Activated CD8-positive, alpha-beta T cell treated with anti-CD3 and anti-CD28 coated beads for 36 hours (primary cell): ENCODE data around the gene RNU11. TPM values are rescaled to one million over a fixed set of nuclear protein-coding genes. Genes with fewer than 3 reads are reported as not detected.
"Not testable (repeated sequence)": the region's sequence is repeated elsewhere in the genome, so short reads cannot be mapped to it uniquely, and the experiment has no call there.

Experiments
- ATAC-seq: fragments of 200-7000 bp; cut with Tn5 transposase; one replicate; pipeline ENCODE4 v1.10.0; 2021; ENCODE audit warnings: mild to moderate bottlenecking, moderate library complexity
- CTCF ChIA-PET: fragments of 350-600 bp; sonication (Branson Sonifier 250); formaldehyde crosslinking; loops from one replicate; lab custom pipeline; 2021; ENCODE audit warnings: antibody characterized with exemption; lab: Charles Lee
- POLR2A ChIA-PET: fragments of 350-600 bp; sonication (Branson Sonifier 250); formaldehyde crosslinking; loops from one replicate; lab custom pipeline; 2021; ENCODE audit warnings: antibody characterized with exemption; lab: Charles Lee
- DNase-seq: peaks from one replicate; pipeline ENCODE4 v3.0.0-alpha.2; 2020
- H3K27ac Mint-ChIP-seq: one replicate; pipeline ENCODE4 v1.8.0; 2021; ENCODE audit warnings: mild to moderate bottlenecking, mixed read lengths
- H3K27me3 Mint-ChIP-seq: one replicate; pipeline ENCODE4 v1.8.0; 2021; ENCODE audit warnings: mixed read lengths
- H3K36me3 Mint-ChIP-seq: one replicate; pipeline ENCODE4 v1.8.0; 2021; ENCODE audit warnings: low read depth, mixed read lengths
- H3K4me1 Mint-ChIP-seq: one replicate; pipeline ENCODE4 v1.8.0; 2021; ENCODE audit warnings: low read depth, mixed read lengths
- H3K4me3 Mint-ChIP-seq: one replicate; pipeline ENCODE4 v1.8.0; 2021; ENCODE audit warnings: mild to moderate bottlenecking, moderate library complexity, mixed read lengths
- H3K9me3 Mint-ChIP-seq: one replicate; pipeline ENCODE4 v1.8.0; 2021; ENCODE audit warnings: mixed read lengths
- CTCF ChIP-seq: fragments of 200-600 bp; IDR thresholded peaks from one replicate; pipeline ENCODE4 v1.8.0; 2022; ENCODE audit warnings: antibody characterized with exemption, mild to moderate bottlenecking
- intact Hi-C: fragments of 100-400 bp; cut with micrococcal nuclease; formaldehyde crosslinking; loops from one replicate; pipeline ENCODE4 v1.10.0; 2022
- total RNA-seq, 2 experiments: library from RNA; stranded (reverse); gene quantifications; one replicate each; pipeline ENCODE4 v1.2.3, GENCODE V29; 2021

The RNU11 gene
- total RNA-seq, 2 experiments from 2014 or later: not detected

- Mint-ChIP-seq H3K27ac (no peak overlapping the region), H3K4me3 (no peak overlapping the region), H3K9me3 (no peaks in the 10 kb centered on the region), H3K27me3 (no peaks in the 10 kb centered on the region), H3K36me3 (peaks cover 16% of the 10 kb centered on the region), H3K4me1 (peaks cover 42% of the 10 kb centered on the region)
- POLR2A ChIA-PET: interaction anchor here (0.6 to 13.2 kb wide), 6 partner anchors 22 to 137 kb away, joined by 3 to 189 read pairs (median 66); partner anchors contain the start of genes GMEB1, RCC1 and YTHDF2
- no peak for TF ChIP-seq CTCF
- intact Hi-C loops: loop anchor here (5.0 kb wide), 1 partner anchor 536 kb away; the partner anchor contains the start of gene SRSF4
- DNase-seq (no peak), ATAC-seq (no peak)
- CTCF ChIA-PET: no interaction called here
Measured at GRCh38 chr1:28646040-28646439, 2.4 kb upstream of the RNU11 start.

GRCh38 chr1:28648008-28648473, 359 bp upstream of the RNU11 start:
- peak; percentile 93 for DNase-seq
- Mint-ChIP-seq H3K9me3 (no peaks in the 10 kb centered on the region), H3K36me3 (peaks cover 14% of the 10 kb centered on the region), H3K27ac (peak overlapping the region; percentile 100), H3K4me1 (peaks cover 30% of the 10 kb centered on the region), H3K4me3 (peak overlapping the region; percentile 91), H3K27me3 (no peaks in the 10 kb centered on the region)
- peak; percentile 80 for ATAC-seq
- no peak for TF ChIP-seq CTCF
- intact Hi-C loops: loop anchor here (5.0 kb wide), 1 partner anchor 534 kb away; the partner anchor contains the start of gene SRSF4
- ChIA-PET CTCF (interaction anchor here (0.7 kb wide), 1 partner anchor 88 kb away, joined by 7 read pairs; the partner anchor contains the start of gene YTHDF2), POLR2A (interaction anchor here (0.6 to 13.2 kb wide), 41 partner anchors 9 to 1018 kb away, joined by 3 to 189 read pairs (median 4); partner anchors contain the start of genes GMEB1, MED18, RCC1 and SRSF4)

- H3K4me3 Mint-ChIP-seq, CTCF ChIA-PET, H3K4me1 Mint-ChIP-seq, intact Hi-C loops, H3K36me3 Mint-ChIP-seq, H3K27ac Mint-ChIP-seq, H3K27me3 Mint-ChIP-seq, DNase-seq, H3K9me3 Mint-ChIP-seq, ATAC-seq: not testable (repeated sequence)
- POLR2A ChIA-PET: interaction anchor here (0.6 kb wide), 1 partner anchor 10 kb away, joined by 3 read pairs; the partner anchor contains the start of gene TAF12
Measured at GRCh38 chr1:28653063-28653462, 4.7 kb downstream of the RNU11 start.

- H3K9me3 Mint-ChIP-seq, POLR2A ChIA-PET, ATAC-seq, H3K27me3 Mint-ChIP-seq, H3K36me3 Mint-ChIP-seq, H3K4me1 Mint-ChIP-seq, intact Hi-C loops, H3K4me3 Mint-ChIP-seq, H3K27ac Mint-ChIP-seq, CTCF ChIA-PET: not testable (repeated sequence)
- peak; percentile 16 for DNase-seq
Measured at GRCh38 chr1:28653870-28654269, 5.5 kb downstream of the RNU11 start.

GRCh38 chr1:28655448-28656311, 7.3 kb downstream of the RNU11 start:
- H3K4me3 Mint-ChIP-seq, H3K27me3 Mint-ChIP-seq, H3K9me3 Mint-ChIP-seq, H3K36me3 Mint-ChIP-seq, ATAC-seq, H3K4me1 Mint-ChIP-seq, DNase-seq, H3K27ac Mint-ChIP-seq, intact Hi-C loops: not testable (repeated sequence)
- CTCF ChIA-PET: interaction anchor here (1.7 kb wide), 1 partner anchor 221 kb away, joined by 3 read pairs; no protein-coding TSS in a partner anchor
- POLR2A ChIA-PET: interaction anchor here (1.2 to 3.9 kb wide), 2 partner anchors 13 to 75 kb away, joined by 3 to 19 read pairs; partner anchors contain the start of gene GMEB1

GRCh38 chr1:28656335-28656734, 7.9 kb downstream of the RNU11 start:
- no peaks in the 10 kb centered on the region for H3K4me1 Mint-ChIP-seq
- no peak for DNase-seq
- no peak for ATAC-seq
- no peaks in the 10 kb centered on the region for H3K9me3 Mint-ChIP-seq
- ChIA-PET CTCF (interaction anchor here (1.7 kb wide), 1 partner anchor 221 kb away, joined by 3 read pairs; no protein-coding TSS in a partner anchor), POLR2A (interaction anchor here (1.4 to 3.9 kb wide), 4 partner anchors 8 to 80 kb away, joined by 4 to 19 read pairs (median 6); partner anchors contain the start of genes GMEB1, RNU11, TAF12 and YTHDF2)
- H3K27me3 Mint-ChIP-seq: no peaks in the 10 kb centered on the region
- no peak for TF ChIP-seq CTCF
- H3K4me3 Mint-ChIP-seq: no peak overlapping the region
- H3K36me3 Mint-ChIP-seq: no peaks in the 10 kb centered on the region
- intact Hi-C loops: no loop called here
- H3K27ac Mint-ChIP-seq: no peak overlapping the region
